HG03095 (cell line): ENCODE measurements around the gene HESX1.

Experiments
- ATAC-seq: cut with Tn5 transposase; IDR thresholded peaks from one replicate; pipeline ENCODE4 v1.9.1; 2021; ENCODE audit warnings: moderate library complexity; ENCODE audit not compliant: unreplicated experiment

Gene HESX1

GRCh38 chr3:57150113-57150581 is 49.6 kb downstream of the HESX1 start:
- ATAC-seq, result no peak
